NCI-H748 (cell line): ENCODE results near the gene IPO13.
A peak's percentile ranks its signal among the peaks of the same experiment; 100 is the strongest.

Experiments
- DNase-seq: peaks from one replicate; lab custom pipeline; 2025; ENCODE audit not compliant: unreplicated experiment; lab: John Stamatoyannopoulos, UW

Gene IPO13

GRCh38 chr1:43971336-43971980 lies 24.7 kb downstream of the IPO13 start:
- DNase-seq: no peak

GRCh38 chr1:43973981-43974442 lies 27.3 kb downstream of the IPO13 start:
- no peak for DNase-seq

GRCh38 chr1:43974443-43975248 lies 27.9 kb downstream of the IPO13 start, which contains the start of gene ATP6V0B:
TSS of gene ATP6V0B (plus strand) at chr1:43974960. CDS start at chr1:43975041, 81 bp downstream.
- DNase-seq: peak; percentile 99

GRCh38 chr1:43975249-43975961 lies 28.7 kb downstream of the IPO13 start:
- peak; percentile 55 for DNase-seq

GRCh38 chr1:43976045-43976444 lies 29.3 kb downstream of the IPO13 start:
- DNase-seq: no peak

GRCh38 chr1:43976890-43977289 lies 30.1 kb downstream of the IPO13 start:
- no peak for DNase-seq

GRCh38 chr1:43977376-43978263 lies 30.9 kb downstream of the IPO13 start:
- no peak for DNase-seq

- DNase-seq: no peak
Observed at GRCh38 chr1:43978264-43978550, 31.5 kb downstream of the IPO13 start.

GRCh38 chr1:43978551-43979260 lies 32.0 kb downstream of the IPO13 start, which contains the start of gene B4GALT2:
TSS of gene B4GALT2 (plus strand) at chr1:43979210. CDS start at chr1:43981161, 1,951 bp downstream.
- DNase-seq: peak; percentile 73

- no peak for DNase-seq
Observed at GRCh38 chr1:43979261-43979527, 32.4 kb downstream of the IPO13 start.

GRCh38 chr1:43979528-43980254 lies 32.9 kb downstream of the IPO13 start:
- peak; percentile 61 for DNase-seq

- no peak for DNase-seq
Observed at GRCh38 chr1:43980255-43981134, 33.7 kb downstream of the IPO13 start.

- no peak for DNase-seq
Observed at GRCh38 chr1:43981135-43981491, 34.4 kb downstream of the IPO13 start.

GRCh38 chr1:43981636-43982035 lies 34.9 kb downstream of the IPO13 start:
- DNase-seq: no peak

- no peak for DNase-seq
Observed at GRCh38 chr1:43982241-43982640, 35.5 kb downstream of the IPO13 start.

GRCh38 chr1:43982808-43983207 lies 36.1 kb downstream of the IPO13 start:
- DNase-seq: no peak

- no peak for DNase-seq
Observed at GRCh38 chr1:43983253-43983899, 36.6 kb downstream of the IPO13 start.

- no peak for DNase-seq
Observed at GRCh38 chr1:43984855-43985254, 38.1 kb downstream of the IPO13 start.
